ENCODE measurements around the gene CSRP1. TPM values are rescaled to one million over a fixed set of nuclear protein-coding genes. Genes with fewer than 3 reads are reported as not detected.
"Not testable (repeated sequence)": the region's sequence is repeated elsewhere in the genome, so short reads cannot be mapped to it uniquely, and the experiment has no call there.

The CSRP1 gene
- total RNA-seq, 4 donors from 2014 or later: 548 to 1,751 (median 1,444) TPM

DNA sequence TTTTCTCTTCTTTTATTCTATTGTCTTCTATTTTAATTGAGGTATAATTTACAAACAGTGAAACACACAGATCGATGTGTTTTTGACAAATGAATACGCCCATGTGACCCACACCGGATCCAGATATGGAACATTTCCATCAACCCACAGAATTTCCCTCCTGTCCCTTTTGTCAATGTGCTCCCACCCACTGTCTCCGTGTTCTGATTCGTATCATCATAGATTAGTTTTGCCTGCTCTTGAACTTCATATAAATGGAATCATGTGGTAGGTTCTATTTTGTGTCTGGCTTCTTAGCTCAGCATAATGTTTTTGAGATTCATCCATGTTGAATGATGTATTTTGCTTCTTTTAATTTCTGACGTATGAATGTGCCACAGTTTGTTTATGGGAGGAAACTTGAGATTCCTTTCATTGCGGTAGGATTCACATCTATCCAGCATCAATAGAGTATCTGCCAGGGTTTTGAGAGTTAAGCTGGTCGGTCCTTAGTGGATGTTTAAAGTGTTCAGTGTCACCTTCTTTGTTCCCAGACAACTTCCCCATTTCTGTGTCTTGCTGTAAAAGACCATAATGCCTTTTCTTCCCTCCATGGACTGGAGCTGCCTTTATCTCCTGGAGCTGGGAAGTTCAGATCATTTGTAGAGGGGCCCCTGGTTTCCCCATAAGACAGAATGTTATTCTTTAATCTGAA, 46.7 kb upstream of the CSRP1 start:
- H3K9me3 ChIP-seq: no peaks in the 10 kb centered on the region
- TF ChIP-seq, protein P1, sequence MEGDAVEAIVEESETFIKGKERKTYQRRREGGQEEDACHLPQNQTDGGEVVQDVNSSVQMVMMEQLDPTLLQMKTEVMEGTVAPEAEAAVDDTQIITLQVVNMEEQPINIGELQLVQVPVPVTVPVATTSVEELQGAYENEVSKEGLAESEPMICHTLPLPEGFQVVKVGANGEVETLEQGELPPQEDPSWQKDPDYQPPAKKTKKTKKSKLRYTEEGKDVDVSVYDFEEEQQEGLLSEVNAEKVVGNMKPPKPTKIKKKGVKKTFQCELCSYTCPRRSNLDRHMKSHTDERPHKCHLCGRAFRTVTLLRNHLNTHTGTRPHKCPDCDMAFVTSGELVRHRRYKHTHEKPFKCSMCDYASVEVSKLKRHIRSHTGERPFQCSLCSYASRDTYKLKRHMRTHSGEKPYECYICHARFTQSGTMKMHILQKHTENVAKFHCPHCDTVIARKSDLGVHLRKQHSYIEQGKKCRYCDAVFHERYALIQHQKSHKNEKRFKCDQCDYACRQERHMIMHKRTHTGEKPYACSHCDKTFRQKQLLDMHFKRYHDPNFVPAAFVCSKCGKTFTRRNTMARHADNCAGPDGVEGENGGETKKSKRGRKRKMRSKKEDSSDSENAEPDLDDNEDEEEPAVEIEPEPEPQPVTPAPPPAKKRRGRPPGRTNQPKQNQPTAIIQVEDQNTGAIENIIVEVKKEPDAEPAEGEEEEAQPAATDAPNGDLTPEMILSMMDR (IDR thresholded peaks at IDR 0.05): no peak
- TF ChIP-seq POLR2A (IDR thresholded peaks at IDR 0.05) (no peak), EP300 (IDR thresholded peaks at IDR 0.05) (no peak)
- H3K4me1 ChIP-seq: peaks cover 0 to 73% (median 30%) of the 10 kb centered on the region in 4 donors
- H3K27ac ChIP-seq: peak overlapping the region; percentile 4 to 89 (median 73)
- WGBS, 2 donors: 37 to 45% methylated on average over 8 of the region's 8 CpGs
- H3K4me3 ChIP-seq: no peak overlapping the region
- no peak for DNase-seq (ENCODE audit: low spot score in 2 of 2)
- no peaks in the 10 kb centered on the region for H3K27me3 ChIP-seq
- H3K36me3 ChIP-seq: no peaks in the 10 kb centered on the region

DNA sequence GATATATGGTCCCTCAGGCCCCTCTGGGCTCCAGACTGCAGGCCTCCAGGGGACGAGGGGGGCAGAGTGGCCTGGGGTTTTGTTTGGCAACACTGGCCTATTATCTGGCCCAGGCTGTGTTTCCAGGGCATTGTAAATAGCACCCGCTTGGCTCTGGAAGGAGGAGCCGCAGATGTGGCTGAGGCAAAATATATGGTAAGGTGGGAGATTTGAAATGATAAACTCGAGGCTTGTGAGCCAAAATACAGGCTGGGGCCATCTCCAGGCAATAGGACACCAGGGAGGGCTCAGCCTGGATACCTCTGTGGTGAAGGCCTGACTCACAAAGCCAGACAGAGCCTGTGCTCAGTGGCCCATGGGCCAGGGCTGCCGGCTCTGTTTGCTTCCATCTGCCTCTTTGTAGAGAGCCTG, 46.0 kb upstream of the CSRP1 start:
- H3K4me1 ChIP-seq: peaks cover 0 to 69% (median 27%) of the 10 kb centered on the region in 4 donors
- TF ChIP-seq, protein P1 (IDR thresholded peaks at IDR 0.05): no peak
- no peak for TF ChIP-seq EP300 (IDR thresholded peaks at IDR 0.05)
- no peak for TF ChIP-seq POLR2A (IDR thresholded peaks at IDR 0.05)
- no peak overlapping the region for H3K4me3 ChIP-seq
- no peaks in the 10 kb centered on the region for H3K9me3 ChIP-seq
- WGBS, 2 donors: 38 to 42% methylated on average over 5 of the region's 5 CpGs
- no peak for DNase-seq (ENCODE audit: low spot score in 2 of 2)
- no peaks in the 10 kb centered on the region for H3K36me3 ChIP-seq
- H3K27ac ChIP-seq: peak overlapping the region; percentile 4 to 89 (median 73)
- no peaks in the 10 kb centered on the region for H3K27me3 ChIP-seq

DNA sequence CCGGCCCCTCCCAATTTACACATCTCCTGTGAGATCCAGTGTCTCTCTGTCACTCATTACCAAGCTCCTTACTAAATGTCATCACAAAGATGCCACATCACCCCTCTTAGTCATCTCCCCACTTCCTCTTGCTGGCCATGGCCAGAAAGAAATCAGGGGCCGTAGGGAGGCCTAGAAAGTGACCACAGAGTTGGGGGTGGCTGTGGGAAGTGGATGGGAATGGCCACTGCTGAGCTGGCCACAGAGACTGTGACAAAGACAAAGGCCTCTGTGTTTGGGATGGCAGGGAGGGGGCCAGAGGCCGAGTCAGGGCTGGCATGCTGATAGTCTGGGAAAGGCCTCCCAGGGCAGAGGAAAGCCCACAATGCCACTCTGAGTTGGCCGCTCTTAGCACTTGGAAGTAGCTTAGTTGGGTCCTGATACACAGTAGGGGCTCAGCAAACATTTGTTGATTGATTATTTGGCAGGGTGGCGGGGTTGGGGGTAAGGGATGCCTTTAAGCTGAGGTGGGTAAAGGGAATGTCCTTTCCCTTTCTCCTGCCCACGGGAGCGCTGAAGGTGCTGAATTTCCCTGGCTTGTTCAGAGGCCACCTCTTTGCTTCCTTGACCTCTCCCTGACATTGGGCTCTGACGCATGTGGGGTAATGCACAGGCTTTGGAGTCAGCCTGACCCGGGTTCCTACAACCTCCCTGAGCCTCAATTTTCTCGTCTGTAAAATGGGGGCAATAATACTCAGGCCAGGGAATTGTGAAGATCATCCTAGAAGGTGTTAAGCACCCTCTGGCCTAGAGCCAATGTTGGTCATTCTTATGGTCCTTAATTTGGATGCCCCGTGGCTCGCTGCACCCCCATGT, 45.2 kb upstream of the CSRP1 start:
- H3K4me1 ChIP-seq: peaks cover 0 to 61% (median 22%) of the 10 kb centered on the region in 4 donors
- DNase-seq (ENCODE audit: low spot score in 2 of 2): no peak
- TF ChIP-seq, protein P1 (IDR thresholded peaks at IDR 0.05): no peak
- no peak for TF ChIP-seq POLR2A (IDR thresholded peaks at IDR 0.05)
- TF ChIP-seq EP300 (IDR thresholded peaks at IDR 0.05): peak in 1 of 2 donors; percentile 82
- H3K27me3 ChIP-seq: no peaks in the 10 kb centered on the region
- WGBS, 2 donors: 55 to 71% methylated on average over 12 of the region's 12 CpGs
- H3K36me3 ChIP-seq: no peaks in the 10 kb centered on the region
- no peaks in the 10 kb centered on the region for H3K9me3 ChIP-seq
- no peak overlapping the region for H3K4me3 ChIP-seq
- peak overlapping the region; percentile 4 to 89 (median 73) for H3K27ac ChIP-seq

DNA sequence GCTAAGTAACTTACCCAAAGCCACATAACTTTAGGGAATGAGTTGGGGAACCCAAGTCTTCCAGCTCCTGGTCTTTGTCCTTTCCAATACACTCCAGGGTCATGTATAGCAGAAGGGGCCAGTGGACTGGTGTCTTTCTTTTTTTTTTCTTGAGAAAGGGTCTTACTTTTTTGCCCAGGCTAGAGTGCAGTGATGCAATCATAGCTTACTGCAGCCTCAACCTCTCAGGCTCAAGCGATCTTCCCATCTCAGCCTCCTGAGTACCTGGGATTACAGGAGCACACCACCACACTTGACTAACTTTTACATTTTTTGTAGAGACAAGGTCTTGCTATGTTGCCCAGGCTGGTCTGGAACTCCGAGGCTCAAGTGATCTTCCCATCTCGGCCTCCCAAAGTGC, 44.2 kb upstream of the CSRP1 start:
- Histone ChIP-seq H3K4me3 (no peak overlapping the region), H3K9me3 (no peaks in the 10 kb centered on the region), H3K27me3 (no peaks in the 10 kb centered on the region), H3K36me3 (no peaks in the 10 kb centered on the region), H3K4me1 (peaks cover 0 to 52% (median 24%) of the 10 kb centered on the region in 4 donors), H3K27ac (peak overlapping the region in 2 of 4 donors; percentile 83 to 89)
- DNase-seq (ENCODE audit: low spot score in 2 of 2): no peak
- no peak for TF ChIP-seq EP300 (IDR thresholded peaks at IDR 0.05)
- WGBS, 2 donors: 79 to 84% methylated on average over 3 of the region's 3 CpGs

DNA sequence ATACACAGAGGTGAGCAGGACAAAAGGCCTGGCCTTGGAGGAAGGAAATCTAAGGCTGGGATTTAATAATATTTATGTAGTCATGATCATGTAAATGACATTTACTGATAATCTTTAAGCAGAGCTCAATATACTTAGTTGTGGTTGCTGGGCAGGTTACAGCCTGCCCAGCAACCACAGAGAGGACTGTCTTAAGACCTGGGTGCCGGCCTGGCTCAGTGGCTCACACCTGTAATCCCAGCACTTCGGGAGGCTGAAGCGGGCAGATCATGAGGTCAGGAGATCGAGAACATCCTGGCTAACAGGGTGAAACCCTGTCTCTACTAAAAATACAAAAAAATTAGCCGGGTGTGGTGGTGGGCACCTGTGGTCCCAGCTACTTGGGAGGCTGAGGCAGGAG, 42.6 kb upstream of the CSRP1 start:
- H3K9me3 ChIP-seq; DNase-seq (ENCODE audit: low spot score in 2 of 2); H3K27me3 ChIP-seq; H3K36me3 ChIP-seq; H3K4me3 ChIP-seq: not testable (repeated sequence)
- H3K27ac ChIP-seq: peak overlapping the region in 1 of 4 donors; percentile 21
- peaks cover 0 to 40% (median 25%) of the 10 kb centered on the region in 4 donors for H3K4me1 ChIP-seq
- WGBS, 2 donors: 94 to 96% methylated on average over 5 of the region's 5 CpGs

Measured in tibial nerve (tissue), 4 donors.